NCI-H1105 (cell line): Measurements from ENCODE around the gene TMEM259.

Source experiments
- DNase-seq: peaks from one replicate; lab custom pipeline; 2025; lab: John Stamatoyannopoulos, UW

TMEM259 gene

DNA sequence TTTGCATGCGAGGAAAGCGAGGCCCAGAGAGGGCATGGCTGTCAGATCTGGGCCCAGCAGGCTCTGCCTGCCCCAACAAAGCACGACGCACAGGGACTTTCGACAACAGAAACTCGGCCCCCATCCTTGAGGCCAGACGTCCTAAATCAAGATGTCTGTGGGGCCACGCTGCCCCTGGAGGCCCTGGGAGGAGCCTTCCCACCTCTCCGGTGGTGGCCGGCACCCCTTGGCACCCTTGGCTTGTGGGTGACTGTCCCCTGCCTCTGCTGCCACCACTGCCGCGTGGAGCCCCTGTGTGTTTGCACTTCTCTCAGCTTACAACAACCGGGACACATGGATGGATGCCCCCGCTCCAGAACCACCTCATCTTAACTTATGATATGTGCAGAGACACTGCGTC is 32.4 kb downstream of the TMEM259 start:
- DNase-seq: no peak

DNA sequence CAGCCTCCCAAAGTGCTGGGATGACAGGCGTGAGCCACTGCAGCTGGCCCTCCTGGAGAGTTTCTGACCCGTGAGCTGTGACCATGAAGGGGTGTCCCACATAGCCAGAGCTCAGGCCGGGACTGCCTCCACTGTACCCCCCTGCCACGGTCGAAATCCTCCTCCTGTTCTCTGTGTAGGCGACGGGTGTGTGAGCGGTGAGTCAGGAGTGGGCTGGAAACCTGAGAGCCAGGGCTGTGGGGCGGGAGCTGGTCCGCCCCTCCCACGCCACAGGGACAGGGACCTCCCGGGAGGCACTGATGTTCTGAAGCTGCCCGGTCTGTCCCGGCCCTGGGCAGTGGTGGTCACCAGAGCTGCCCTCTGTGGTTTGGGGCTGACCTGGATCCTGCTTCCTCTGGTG is 32.8 kb downstream of the TMEM259 start:
- no peak for DNase-seq

DNA sequence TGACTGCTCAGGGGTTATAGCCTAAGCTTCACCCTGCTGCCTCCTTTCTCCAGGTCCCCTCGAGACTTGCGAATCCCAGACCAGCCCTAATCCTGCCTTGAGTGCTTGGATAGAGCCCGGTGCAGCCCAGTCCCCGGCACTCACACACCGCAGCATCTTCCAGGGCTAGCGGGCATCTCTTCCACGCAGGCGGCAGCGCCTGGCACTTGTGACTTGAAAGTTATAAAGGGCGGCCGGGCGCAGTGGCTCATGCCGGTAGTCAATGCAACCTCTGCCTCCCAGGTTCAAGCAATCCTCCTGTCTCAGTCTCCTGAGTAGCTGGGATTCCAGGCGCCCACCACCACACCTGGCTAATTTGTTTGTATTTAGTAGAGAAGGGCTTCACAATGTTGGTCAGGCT is 34.8 kb downstream of the TMEM259 start:
- no peak for DNase-seq

DNA sequence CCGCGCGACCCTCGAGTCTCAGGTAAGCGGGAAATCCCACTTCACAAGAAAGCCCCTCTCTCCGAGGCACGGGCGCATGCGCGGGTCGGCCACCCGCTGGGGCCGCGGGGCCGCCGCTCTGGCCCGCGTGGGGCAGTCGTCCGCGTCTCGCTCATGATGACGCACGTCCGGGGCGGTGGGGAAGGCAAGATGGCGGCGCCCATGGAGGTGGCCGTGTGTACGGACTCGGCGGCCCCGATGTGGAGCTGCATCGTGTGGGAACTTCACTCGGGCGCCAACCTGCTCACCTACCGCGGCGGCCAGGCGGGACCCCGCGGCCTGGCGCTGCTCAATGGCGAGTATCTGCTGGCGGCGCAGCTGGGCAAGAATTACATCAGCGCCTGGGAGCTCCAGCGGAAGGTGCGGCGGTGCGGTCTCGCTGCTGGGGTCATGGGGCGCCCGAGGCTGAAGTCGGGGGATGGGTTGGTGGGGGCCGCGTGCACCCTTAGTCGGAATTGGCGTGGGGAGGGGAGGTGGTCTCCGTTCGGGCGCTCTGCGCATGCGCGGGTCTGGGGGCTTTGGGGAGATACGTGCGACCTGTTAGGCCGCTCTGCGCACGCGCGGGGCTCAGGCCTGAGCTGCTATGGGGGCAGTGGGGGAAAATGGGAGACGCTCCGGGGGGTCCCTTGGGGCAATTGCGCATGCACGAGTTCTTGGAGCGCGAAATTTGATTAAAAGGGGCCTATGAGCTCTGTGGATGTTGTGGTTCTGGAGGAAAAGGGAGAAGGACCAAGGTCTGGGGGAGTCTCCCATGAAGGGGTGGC is 36.6 kb downstream of the TMEM259 start, which contains the start of gene WDR18:
TSS of gene WDR18 (plus strand) at position 181 of the 803 bp plus-strand sequence. CDS start at position 190, 9 bp downstream.
- peak; percentile 86 for DNase-seq

DNA sequence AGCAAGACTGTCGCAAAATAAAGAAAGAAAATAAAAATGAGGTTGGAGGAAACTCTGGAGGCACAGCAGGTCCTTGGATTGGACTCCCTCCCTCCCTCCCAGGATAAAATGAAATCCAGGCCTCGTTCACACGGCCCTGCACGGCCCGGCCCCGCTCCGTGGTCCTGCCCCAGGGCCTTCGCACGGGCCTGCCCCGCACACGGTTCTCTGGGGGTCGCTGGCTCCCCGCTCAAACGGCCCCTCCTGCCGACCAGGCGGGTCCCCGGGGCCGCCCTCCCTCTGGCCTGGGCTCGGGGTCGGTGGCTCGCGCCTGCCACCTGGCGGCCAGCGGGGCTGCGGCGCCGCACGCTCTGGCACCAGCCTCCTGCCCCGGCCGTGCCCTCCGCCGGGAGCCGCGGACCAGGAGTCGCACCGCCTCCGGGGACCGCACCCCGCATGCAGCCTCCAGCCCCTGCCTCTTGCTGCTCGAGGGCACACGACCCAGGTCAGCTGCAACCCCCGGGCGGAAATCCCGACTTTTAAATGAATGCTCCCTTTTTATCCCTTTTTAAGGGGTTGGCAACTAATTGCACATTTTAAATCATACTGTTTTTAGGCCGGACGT is 38.3 kb downstream of the TMEM259 start:
- DNase-seq: peak; percentile 50

DNA sequence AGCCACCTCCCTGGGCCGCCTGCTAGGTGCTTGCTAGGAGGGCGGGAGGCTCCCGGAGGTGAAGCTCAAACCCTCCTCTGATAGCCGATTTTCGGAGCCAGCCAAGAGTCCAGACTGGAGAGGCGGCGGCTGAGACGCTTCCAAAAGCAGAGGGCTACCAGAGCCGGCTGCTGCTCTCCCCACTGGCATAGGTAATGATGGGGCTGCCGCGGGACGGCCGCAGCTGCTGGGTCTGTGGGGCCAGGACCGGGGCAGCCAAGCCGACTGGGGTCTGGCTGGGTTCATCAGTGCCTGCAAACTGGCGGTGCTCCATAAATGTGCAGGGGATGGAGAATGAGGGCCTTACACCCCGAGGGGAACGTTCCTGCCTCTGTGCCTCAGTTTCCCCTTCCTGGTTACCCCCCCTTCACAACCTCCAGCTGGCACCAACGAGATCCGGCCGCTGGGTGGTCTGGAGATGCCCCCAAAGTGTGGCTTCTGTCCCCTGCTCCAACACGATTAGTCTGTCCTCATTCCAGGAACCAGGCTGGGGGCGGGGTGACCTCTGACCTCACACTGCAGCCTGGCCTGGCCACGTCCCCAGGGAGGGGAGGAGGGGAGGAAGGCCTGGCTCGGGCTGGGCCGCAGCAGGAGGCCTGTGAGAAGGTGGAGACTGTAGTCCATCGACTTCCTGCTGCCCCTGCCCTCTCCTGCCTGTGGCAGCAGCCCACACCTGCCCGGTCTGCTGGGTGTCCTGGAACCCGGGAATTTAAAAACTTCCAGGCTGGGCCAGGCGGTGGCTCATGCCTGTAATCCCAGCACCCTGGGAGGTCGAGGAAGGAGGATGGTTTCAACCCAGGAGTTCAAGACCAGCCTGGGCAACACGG is 40.6 kb downstream of the TMEM259 start:
- DNase-seq: no peak

DNA sequence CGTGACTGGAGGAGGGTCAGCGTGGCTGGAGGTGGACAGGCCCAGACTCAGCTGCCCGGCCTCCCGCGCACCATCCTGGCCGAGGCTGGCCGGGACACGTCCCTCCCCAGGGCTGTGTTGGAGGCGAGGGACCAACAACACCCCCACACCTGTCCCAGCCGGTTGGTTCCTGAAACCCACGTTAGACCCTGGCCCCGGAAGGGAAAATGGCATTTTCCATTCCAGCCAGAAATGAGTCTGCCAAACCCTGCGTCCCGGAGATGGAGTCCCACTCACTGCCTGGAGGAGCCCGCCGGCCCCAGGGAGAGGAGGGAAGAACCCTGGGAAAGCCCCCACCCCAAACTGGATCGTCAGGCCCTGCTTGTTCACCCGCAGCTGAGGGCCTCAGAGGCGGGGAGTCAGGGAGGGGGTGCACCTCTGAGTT is 41.6 kb downstream of the TMEM259 start:
- no peak for DNase-seq

DNA sequence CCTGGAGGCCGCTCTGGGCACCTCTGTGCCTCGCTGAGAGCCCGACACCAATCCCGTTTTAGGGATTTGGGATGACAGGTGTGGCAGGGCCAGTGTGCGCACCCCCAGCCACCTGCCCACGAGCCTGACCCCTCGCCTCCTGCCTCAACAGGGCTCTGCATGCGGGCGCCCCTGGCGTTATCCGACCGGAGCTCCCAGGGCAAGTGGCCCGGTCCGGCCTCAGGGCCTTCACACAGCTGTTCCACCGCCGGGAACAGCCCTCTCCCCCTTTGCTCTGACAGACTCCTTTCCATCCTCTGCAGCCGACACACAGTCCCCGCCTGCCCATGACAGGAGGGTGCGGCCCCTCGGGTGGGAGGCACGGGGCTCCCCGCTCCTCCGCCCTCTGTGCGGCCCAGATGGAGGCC is 43.9 kb downstream of the TMEM259 start:
- DNase-seq: no peak

DNA sequence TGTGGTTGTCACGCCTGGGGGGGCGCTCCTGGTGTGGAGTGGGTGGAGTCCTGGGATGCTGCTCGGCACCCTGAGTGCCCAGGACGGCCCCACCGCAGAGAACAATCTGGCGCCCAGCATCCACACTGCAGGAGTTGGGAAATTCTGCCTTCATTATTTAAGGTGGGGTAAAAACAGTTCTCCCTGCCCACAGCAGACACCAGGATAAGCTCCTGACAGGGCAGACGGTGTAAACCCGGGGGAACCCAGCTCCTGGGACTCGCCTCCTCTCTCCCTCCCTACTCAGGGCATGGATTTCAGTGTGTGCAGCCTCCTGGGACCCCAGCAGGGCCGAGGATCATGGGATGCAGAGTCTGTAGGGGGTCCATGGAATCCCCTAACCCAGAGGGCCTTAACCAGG is 44.4 kb downstream of the TMEM259 start:
- DNase-seq: no peak

DNA sequence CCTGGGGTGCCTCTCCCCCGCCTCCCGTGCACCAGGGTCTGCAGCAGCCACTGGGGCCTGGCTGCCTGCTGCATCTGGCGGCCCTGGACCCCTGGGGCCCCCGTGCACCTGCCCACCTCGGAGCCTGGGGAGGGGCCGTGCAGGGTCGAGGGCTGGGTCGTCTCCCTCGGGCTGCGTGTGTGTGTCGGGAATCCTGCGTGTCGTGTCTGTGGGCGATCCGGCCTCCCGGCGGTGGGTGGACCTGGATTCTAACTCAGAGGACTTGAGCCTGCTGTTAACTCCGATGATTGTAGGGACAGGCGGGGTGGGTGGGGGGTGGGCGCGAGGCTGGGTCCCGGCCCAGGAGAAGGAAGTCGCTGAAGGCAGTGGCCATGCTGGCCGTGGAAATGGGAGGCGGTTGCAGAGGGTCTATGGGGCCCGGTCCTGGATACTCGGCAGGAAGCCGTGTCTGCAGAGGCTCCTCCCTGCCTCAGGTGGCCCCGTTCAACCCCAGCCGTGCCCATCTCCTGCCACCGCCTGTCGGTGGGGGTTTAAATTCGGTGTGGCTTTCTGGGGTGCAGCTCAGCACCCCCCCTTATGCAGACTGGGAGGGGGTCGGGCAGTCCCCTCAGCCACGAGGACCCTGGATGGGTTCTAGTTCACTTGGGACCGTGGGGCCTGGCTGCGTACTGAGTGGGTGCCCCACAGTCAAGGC is 46.2 kb downstream of the TMEM259 start:
- no peak for DNase-seq

DNA sequence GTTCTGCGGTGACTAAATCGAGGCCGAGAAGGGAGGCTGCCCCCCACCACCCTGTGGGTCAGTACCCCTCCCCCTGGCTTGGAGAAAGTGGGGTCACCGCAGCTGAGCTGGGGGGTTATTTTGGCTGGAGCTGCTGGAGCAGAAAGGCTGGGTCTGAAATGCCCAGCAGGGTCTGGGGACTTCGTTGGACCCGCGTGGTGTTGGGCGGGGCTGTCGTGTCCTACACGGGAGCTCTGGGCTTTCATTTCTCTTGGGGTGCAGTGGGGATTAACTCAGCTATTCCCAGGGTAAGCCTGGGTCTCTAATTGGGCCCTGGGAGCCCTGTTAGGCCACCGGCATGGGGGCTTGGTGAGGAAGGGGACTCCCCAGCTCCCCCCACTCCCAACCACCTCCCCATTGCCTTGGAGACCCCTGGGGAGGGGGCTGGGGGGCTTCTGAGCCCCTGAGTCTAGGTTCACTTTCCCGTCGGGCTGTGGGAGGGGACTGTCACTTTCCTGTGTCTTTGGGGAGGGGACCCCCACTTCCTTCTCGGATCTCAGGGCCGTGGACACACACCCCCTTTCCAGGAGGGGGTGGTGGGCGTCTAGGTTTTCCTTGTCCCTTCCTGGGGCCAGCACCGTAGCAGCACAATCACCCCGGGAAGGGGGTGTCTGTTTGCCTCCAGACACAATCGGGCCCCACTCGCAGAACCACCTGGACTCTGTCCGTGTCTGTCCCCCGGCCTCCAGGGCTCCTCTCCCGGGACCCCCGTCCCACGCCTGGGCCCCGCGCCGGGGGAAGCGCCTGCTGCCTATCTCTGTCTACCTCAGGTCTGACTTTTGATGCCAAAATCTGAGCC is 47.0 kb downstream of the TMEM259 start:
- DNase-seq: no peak

DNA sequence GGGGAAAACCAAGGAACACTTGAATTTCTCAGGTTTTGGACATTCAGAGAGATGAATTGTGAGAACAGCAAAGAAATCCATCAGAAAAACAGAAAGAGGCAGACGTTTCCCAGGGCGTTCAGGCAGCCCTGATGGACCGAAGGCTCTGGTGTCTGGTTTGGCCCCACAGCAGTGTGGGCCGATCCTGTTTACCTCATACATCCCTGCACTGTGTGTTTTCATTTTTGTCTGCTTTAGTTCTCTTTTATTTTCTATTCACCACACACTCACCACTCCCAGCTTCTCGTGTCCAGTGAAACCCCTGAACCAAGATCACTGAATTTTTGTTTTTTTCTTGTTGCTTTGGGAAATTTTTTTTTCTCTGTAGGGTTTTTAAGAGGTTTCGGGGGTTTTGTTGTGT is 48.6 kb downstream of the TMEM259 start:
- DNase-seq: no peak

DNA sequence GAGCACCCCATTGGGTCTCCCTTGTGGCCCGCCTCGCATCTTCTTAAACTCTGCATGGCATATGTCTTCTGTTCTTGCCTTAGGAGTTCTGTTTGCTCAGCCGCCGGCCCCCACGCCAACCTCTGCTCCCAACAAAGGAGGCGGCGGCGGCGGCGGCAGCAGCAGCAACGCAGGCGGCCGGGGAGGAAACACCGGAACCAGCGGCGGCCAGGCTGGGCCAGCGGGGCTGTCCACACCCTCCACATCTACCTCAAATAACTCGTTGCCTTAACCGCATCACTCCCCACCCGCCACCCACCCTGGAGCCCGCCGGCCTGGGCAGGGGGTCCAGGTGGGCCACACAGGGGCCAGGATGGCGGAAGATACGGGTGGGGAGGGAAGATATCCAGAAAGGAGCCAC is 49.1 kb downstream of the TMEM259 start:
- DNase-seq: no peak

DNA sequence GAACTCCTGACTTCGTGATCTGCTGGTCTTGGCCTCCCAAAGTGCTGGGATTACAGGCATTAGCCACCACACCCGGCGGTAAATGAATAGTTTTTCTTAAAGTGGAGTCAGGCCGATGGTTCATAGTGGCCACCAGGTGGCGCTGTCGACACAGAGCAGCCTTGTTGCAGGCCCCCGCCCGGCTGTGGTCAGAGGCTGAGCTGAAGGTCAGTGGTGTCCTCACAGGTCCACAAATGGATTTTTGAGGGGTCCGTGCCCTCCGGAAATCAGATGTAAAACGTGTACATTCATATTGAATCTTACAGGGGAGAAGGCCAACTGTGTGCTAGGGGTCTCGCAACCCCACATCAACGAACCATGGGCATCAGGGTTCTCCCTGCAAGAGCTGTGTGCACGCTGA is 50.2 kb downstream of the TMEM259 start:
- no peak for DNase-seq

DNA sequence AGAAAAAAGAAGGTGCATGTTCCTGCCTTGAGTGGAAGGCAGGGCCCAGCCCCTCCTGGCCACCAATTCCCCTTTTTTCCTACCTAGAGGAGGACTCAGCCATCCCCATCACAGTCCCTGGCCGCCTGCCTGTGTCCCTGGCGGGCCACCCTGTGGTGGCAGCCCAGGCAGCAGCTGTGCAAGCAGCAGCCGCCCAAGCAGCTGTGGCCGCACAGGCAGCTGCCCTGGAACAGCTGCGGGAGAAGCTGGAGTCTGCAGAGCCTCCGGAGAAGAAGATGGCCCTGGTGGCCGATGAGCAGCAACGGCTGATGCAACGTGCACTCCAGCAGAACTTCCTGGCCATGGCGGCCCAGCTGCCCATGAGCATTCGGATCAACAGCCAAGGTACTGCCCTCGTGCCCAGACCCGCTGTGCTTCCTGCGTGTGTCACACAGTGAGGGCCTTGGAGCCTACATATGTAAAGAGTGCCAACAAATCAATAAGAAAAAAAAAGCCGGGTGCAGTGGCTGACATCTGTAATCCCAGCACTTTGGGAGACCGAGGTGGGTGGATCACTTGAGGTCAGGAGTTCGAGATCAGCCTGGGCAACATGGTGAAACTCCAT is 54.3 kb downstream of the TMEM259 start:
- DNase-seq: no peak

DNA sequence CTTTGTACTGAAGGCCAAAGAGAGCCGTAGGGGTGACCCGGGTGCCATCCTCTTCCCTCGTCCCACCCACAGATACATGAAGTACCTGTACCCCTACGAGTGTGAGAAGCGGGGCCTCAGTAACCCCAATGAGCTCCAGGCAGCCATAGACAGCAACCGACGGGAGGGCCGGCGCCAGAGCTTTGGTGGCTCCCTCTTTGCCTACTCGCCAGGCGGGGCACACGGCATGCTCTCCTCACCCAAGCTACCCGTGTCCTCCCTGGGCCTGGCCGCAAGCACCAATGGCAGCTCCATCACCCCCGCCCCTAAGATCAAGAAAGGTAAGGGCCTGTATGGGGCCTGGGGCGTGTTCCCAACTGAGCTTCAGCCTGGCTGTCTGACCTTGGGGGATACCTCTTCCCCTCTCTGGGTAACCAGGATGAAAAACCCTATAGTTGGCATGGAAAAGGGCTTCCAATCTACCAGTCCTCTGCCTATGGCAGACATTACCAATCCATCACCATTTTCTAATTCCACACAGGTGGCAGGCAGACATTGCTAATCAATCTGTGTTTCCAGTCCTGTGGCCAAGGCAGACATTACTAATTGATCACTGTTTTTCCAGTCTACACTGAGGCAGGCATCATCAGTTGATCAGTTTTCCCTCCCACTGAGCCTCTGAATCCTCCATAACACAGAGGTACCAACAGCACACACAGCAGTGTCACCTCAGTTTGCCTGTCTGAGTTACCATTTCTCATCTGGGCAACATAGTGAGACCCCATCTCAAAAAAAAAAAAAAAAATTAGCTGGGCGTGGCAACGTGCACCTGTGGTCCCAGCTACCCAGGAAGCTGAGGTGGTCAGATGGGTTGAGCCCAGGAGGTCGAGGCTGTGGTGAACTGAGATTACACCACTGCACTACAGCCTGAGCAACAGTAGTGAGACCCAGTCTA is 55.9 kb downstream of the TMEM259 start:
- DNase-seq: no peak

DNA sequence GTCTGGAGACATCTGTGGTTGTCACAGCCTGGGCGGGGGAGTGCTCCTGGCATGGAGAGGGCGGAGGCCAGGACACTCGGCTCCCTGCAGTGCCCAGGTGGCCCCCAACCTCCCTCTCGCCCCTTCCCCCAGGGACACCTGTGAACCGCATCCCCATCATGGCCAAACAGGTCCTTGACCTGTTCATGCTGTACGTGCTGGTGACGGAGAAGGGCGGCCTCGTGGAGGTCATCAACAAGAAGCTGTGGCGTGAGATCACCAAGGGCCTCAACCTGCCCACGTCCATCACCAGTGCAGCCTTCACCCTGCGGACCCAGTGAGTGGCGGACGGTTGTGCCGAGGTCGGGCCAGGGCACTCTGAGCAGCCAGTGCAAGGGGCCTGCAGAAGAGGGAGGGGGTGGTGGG is 56.8 kb downstream of the TMEM259 start:
- no peak for DNase-seq

DNA sequence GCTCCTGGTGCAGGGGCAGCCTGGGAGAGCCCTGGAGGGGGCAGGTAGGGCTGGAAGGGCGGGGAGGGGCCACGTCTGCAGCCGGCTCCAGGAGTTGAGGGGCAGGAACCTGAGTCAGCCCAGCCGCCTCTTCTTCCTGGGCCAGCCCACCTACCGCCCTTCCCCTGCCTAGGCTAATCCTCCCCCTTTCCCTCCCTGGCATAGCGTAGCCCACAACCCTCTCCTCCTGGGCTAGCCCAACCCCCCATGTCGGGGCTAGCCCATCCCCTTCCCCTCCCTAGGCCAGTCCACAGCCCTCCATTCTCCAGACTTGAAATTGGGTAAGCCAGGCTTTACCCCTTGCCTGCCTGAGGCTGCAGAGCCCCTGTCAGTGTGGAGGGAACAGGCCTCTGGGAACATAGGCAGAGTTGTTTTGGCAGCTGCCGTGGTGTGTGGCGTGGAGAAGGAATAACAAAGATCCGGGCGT is 57.4 kb downstream of the TMEM259 start:
- DNase-seq: no peak

DNA sequence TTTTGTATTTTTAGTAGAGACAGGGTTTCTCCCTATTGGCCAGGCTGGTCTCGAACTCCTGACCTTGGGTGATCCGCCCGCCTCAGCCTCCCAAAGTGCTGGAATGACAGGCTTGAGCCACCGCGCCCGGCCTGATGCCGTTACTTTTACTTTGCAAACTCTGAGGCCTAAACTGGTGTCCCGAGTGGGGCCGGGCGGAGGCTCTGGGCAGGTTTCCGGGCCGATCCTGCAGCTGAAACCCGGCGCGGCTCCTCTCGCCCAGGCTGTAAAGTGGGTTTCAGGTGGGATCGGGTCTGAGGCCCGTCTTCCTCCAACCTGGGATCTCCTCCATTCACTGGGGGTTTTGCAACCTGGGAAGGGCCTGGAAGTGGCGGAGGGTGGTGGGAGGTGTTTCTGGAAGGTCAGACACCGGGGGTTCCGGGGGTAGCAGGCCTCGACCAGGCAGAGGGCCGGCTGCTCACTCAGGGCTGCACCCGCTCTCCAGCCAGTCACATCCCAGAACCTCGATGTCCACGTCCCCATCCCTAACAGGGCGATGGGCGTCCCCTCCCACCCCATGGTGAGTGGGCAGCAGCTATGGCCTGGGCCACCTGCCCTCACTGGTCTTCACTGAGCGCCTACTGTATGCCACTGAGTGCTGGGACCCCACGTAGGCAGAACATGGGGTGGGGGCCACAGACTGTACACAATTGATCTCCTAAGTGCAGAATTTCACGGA is 58.1 kb downstream of the TMEM259 start:
- no peak for DNase-seq
